Cardiac fibroblast (primary cell): ENCODE data around the gene ARHGEF28.

Experiments
- DNase-seq, 2 donors: peaks; one replicate each; pipeline versions ENCODE4 v3.0.0 to v3.0.0-alpha.2; 2010; ENCODE audit warnings: low read depth in 2 of 2
- H3K4me3 ChIP-seq, 2 donors: replicated peaks in 1 of 2; 1 replicate in 1 of 2; 2 replicates in 1 of 2; pipeline ENCODE4 v1.5.1; 2011; ENCODE audit warnings: low read depth in 2 of 2, low read length in 2 of 2, mild to moderate bottlenecking in 2 of 2, moderate library complexity in 1 of 2
- TF ChIP-seq, protein P1 (sequence below): IDR thresholded peaks from one replicate; pipeline ENCODE4 v1.5.1; 2011; ENCODE audit warnings: low read depth, mild to moderate bottlenecking, low read length, inconsistent platforms

Gene ARHGEF28

DNA sequence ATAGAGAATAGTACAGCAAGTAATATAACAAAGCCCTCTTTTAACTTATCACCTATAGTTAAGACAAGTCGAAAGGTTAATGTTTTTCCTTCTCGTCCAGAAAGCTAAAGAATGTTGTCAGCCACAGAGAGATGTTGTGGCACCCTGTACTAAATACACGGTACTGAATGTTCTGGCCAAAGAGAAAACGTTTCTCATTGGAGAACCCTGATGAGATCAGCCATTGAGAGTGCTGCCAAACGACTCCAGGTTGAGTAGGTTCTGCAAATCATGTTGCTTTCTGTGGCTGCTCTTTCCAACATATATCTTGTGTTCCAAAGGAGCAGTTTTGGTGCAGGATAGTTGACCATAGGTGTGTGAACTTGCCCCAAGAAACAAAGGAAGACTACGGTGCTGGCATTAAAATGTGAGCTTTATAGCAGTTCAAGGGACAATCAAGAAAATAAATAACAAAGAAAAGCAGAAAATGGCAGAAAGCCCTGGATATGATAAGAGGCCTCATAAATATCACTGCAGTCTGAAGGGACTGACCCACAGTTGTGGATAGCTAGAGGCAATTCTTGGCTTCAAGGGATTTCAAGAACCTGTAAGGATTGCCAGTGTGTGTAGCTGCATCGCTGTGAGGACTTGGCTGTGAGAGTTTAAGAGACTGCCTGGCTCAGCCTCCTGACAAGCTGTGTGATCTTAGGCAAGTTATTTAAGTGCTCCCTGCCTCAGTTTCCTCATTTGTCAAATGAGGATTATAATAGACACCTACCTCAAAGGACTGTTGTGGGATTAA is 102.7 kb downstream of the ARHGEF28 start:
- DNase-seq = no peak
- TF ChIP-seq, protein P1, sequence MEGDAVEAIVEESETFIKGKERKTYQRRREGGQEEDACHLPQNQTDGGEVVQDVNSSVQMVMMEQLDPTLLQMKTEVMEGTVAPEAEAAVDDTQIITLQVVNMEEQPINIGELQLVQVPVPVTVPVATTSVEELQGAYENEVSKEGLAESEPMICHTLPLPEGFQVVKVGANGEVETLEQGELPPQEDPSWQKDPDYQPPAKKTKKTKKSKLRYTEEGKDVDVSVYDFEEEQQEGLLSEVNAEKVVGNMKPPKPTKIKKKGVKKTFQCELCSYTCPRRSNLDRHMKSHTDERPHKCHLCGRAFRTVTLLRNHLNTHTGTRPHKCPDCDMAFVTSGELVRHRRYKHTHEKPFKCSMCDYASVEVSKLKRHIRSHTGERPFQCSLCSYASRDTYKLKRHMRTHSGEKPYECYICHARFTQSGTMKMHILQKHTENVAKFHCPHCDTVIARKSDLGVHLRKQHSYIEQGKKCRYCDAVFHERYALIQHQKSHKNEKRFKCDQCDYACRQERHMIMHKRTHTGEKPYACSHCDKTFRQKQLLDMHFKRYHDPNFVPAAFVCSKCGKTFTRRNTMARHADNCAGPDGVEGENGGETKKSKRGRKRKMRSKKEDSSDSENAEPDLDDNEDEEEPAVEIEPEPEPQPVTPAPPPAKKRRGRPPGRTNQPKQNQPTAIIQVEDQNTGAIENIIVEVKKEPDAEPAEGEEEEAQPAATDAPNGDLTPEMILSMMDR = no peak
- H3K4me3 ChIP-seq = no peak overlapping the region

DNA sequence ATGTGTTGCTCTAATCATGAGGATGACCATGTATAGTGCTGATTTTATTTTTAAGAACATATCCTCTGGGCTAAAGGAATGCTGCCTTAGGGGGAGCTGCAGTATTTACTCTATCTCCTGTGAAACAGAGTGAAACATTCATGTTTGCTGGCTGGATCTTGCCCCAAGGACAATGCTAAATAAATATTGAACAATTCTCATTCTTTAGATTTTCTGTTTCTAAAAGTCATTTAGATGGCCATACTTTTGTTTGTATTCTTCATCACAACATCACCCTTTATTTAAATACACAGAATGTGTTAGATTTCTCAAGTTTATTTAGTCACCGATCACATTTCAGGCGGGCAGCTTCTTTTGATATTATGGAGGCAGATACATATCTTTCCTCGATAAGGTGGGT is 103.3 kb downstream of the ARHGEF28 start:
- no peak for DNase-seq
- TF ChIP-seq, protein P1 = no peak
- no peak overlapping the region for H3K4me3 ChIP-seq

DNA sequence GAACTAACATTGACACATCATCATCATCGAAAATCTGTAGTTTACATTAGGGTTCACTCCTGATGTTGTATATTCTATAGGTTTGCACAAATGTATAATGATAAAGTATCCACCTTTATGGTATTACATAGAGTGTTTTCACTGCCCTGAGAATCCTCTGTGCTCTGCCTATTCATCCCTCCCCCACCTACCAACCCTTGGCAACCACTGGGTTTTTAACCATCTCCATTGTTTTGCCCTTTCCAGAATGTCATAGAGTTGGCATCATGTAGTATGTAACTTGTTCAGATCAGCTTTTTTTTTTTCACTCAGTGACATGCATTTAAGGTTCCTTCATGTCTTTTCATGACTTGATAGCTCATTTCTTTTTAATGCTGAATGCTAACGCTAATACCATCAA is 106.0 kb downstream of the ARHGEF28 start:
- TF ChIP-seq, protein P1 = no peak
- no peak for DNase-seq
- H3K4me3 ChIP-seq = no peak overlapping the region

DNA sequence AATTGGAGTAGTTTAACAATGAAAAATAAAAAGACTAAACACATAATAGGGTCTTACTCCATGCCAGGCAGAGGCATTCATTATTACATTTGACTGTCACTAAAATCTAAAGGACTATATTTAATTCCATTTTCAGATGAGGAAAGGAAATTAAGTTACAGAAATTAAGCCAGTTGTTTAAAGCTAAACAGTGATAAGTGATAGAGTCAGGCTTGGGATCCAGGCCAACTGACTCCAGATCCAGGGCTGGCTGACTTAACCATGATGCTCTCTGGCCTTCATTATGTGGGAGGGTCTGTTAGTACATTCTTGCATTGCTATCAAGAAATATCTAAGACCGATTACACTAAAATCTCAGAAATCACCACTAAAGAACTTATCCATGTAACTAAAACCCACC is 107.2 kb downstream of the ARHGEF28 start:
- H3K4me3 ChIP-seq = no peak overlapping the region
- TF ChIP-seq, protein P1 = no peak
- DNase-seq = peak; percentile 29 to 43

DNA sequence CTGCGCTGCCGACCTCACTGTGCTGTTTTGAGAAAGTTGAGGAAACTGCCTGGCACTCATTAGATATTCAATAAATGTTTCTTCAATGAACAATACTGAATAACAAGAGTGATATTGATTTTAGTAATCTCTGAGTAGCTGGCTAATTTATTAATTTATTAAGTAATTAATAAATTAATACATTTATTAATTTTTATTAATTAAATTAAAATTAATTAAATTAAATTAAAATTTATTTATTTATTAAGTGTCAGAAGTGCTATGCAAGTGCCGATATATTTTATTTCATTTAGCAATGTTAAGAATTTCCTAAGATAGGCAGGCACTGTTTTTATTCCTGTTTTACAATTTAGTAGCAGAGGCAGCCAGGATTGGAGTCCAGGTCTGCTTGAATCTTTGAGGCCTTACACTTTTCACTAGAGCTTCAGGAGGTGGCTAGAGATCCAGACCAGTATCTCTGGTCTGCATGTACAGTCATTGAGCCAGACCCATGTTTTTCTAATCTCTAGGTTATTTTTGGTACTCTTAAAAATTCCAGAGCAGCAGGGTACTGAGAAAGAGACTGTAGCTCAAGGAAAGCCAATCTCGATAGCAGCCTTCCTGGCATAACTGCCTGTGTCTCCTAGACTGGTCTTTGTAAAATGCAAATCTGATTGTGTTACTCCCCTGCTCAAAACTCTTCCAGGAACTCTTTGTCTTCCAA is 109.2 kb downstream of the ARHGEF28 start:
- no peak for DNase-seq
- no peak overlapping the region for H3K4me3 ChIP-seq
- TF ChIP-seq, protein P1 = no peak

DNA sequence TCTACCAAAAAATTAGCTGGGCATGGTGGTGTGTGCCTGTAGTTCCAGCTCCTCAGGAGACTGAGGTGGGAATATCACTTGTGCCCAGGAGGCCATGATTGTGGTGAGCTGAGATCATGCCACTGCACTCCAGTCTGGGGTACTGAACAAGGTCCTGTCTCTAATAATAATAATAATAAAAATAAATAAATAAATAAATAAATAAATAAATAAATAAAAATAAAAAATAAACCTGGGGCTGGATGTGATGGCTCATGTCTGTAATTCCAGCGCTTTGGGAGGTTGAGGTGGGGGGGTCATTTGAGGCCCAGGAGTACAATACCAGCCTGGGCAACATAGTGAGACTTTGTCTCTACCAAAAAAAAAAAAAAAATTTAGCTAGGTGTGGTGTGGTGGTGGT is 113.7 kb downstream of the ARHGEF28 start:
- TF ChIP-seq, protein P1 = no peak
- no peak overlapping the region for H3K4me3 ChIP-seq
- no peak for DNase-seq
